ENCODE measurements around the gene BCAR3.

The BCAR3 gene

DNA sequence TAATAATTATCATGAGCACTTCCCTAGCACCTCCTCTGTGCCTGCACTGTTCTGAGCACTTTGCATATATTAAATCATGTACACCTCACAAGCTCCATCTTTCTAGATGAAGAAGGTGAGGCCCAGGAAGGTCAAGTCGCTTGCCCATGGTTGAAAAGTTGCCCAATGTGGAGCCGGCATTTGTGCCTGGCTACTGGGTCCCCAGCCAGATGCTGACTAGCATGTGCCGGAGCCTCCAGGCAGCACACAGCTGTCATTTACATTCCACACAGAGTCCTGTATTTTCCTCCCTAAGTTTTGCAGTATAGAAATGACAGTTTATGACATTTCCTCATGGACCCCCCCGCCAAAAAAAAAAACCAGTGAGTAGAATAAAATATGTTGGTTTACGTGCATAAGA lies 94.3 kb downstream of the BCAR3 start:
- no peak for DNase-seq (ENCODE audit: low spot score)
- in situ Hi-C loops (cut with MboI; ENCODE audit: low pct_unique_long_range_greater_than_20kb, low sequenced_read_pairs, unreplicated experiment) = no loop called here
- TF ChIP-seq, protein P1, sequence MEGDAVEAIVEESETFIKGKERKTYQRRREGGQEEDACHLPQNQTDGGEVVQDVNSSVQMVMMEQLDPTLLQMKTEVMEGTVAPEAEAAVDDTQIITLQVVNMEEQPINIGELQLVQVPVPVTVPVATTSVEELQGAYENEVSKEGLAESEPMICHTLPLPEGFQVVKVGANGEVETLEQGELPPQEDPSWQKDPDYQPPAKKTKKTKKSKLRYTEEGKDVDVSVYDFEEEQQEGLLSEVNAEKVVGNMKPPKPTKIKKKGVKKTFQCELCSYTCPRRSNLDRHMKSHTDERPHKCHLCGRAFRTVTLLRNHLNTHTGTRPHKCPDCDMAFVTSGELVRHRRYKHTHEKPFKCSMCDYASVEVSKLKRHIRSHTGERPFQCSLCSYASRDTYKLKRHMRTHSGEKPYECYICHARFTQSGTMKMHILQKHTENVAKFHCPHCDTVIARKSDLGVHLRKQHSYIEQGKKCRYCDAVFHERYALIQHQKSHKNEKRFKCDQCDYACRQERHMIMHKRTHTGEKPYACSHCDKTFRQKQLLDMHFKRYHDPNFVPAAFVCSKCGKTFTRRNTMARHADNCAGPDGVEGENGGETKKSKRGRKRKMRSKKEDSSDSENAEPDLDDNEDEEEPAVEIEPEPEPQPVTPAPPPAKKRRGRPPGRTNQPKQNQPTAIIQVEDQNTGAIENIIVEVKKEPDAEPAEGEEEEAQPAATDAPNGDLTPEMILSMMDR (IDR thresholded peaks at IDR 0.05; ENCODE audit: extremely low read depth, insufficient read depth, missing control alignments) = no peak

- no peak for DNase-seq (ENCODE audit: low spot score)
- TF ChIP-seq, protein P1 (IDR thresholded peaks at IDR 0.05; ENCODE audit: extremely low read depth, insufficient read depth, missing control alignments) = no peak
- in situ Hi-C loops (cut with MboI; ENCODE audit: low pct_unique_long_range_greater_than_20kb, low sequenced_read_pairs, unreplicated experiment) = no loop called here
These were observed 96.3 kb downstream of the BCAR3 start for GRCh38 chr1:93585059-93585966.

DNA sequence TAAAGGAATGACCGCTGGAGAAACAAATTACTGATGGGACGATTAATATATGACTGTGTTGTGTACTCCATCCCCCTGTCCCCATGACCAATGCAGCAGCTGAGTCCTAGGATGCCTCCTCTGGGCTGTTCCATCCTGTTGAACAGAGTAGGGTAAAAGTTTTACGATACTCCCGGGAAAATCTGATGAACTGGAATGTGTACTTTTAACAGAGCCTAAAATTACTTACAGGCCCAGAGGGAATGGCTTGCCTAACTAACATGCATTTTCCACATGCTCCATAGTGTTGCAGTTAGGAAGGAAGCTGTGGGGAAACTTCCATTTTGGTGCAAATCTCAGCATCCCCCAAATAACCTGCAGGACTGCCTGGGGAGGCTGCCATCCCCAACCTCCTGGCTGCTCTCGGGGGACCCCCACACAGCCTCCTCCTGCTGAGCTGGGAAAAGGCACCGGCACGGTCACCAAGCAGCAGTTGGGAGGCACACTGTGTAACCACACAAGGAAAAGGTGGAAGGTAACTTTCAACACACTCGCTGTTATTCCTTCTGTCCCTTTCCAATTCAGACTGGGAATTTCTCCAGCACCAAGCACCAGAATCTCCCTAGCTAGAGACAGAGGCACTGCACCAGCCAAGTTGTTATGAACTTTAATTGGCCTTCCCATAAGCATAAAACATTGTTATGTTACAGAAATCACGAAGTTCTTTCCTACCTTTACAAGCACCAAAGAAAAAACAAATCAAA lies 97.2 kb downstream of the BCAR3 start:
- in situ Hi-C loops (cut with MboI; ENCODE audit: low pct_unique_long_range_greater_than_20kb, low sequenced_read_pairs, unreplicated experiment) = no loop called here
- TF ChIP-seq, protein P1 (IDR thresholded peaks at IDR 0.05; ENCODE audit: extremely low read depth, insufficient read depth, missing control alignments) = no peak
- no peak for DNase-seq (ENCODE audit: low spot score)

DNA sequence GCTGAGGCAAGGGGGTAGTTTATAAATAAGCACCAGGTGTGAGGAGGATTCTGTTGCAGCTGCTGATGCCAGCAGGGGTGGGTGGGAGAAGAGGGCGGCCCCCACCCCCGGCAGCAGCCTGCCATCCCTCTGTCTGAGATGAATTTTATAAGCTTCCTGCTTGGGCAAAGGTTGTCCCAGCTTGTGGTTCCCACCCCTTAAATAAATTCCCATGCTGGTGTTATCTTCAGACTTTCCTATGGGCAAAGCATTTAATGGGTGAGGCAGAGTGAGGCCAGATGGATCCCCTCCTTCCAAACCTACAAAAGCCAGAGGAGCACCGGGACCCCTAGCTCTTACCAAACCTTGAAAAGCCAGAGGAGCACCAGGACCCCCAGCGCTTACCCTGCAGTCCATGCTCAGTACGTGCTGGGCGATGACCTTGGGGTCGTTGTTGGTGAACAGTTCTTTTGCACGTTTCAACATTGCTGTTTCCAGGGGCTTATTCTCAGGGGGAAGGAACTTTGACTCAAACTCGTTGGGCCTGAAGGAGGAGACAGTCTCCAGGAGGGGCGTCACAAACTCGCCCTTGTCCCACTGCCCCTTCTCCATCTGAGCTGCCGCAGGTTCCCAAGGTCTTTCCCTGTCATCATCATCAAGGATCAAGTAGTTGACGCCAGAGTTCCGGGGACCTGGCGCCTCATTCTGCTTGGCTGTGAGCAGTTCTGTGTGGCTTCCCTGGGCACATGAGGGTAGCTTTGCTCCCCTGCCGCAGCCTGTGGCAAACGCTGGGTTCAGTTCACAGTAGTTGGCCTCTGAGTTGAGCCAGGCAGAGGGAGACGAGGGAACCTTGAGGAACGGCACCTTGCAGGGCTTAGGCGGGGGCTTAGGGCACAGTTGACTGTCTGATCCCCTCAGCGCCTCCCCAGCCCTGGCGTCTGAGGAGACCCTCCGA lies 99.5 kb downstream of the BCAR3 start:
- TF ChIP-seq, protein P1 (IDR thresholded peaks at IDR 0.05; ENCODE audit: extremely low read depth, insufficient read depth, missing control alignments) = no peak
- no peak for DNase-seq (ENCODE audit: low spot score)
- in situ Hi-C loops (cut with MboI; ENCODE audit: low pct_unique_long_range_greater_than_20kb, low sequenced_read_pairs, unreplicated experiment) = no loop called here

GRCh38 chr1:93579891-93580290 lies 101.7 kb downstream of the BCAR3 start:
- DNase-seq (ENCODE audit: low spot score) = no peak
- TF ChIP-seq, protein P1 (IDR thresholded peaks at IDR 0.05; ENCODE audit: extremely low read depth, insufficient read depth, missing control alignments) = no peak
- in situ Hi-C loops (cut with MboI; ENCODE audit: low pct_unique_long_range_greater_than_20kb, low sequenced_read_pairs, unreplicated experiment) = no loop called here
